ENCODE results near the gene MAML2.

MAML2 gene

DNA sequence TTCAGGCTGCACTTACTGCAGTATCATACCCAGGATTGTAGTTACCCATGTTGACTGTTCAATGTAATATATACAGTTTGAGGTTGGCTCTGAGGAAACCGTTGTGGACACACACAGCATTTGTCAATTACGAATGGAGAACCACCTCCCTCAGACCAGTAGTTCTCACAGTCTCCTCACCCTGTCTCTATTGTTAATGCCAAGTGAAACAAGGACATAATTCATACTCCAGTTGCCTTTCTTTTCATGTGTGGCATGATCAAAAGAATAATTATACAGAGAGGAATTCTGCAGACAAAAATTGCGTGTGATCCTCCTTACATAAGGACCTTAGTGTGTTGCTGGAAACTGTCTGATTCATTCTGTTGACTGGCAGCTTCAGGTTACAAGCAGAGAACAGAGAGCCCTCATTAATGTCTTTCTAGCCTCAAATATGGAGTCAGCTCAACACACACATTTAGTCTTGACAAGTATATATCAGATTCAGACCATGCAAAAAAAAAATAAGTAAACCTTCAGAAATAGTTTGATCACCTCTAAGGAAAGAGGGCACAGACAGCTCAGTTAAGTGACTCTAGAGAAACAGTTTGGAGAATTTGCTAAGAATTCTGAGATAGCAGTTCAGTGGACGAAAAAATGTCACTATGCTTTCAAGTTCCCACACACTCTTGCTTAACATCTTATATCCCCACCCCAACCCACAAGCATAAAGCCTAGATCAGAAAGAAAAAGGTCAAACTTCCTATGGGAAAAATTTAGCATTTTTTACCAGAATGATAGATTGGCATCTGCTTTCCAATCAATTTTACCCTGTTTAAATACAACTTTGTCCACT is 96.1 kb downstream of the MAML2 start:
- TF ChIP-seq, protein P1, sequence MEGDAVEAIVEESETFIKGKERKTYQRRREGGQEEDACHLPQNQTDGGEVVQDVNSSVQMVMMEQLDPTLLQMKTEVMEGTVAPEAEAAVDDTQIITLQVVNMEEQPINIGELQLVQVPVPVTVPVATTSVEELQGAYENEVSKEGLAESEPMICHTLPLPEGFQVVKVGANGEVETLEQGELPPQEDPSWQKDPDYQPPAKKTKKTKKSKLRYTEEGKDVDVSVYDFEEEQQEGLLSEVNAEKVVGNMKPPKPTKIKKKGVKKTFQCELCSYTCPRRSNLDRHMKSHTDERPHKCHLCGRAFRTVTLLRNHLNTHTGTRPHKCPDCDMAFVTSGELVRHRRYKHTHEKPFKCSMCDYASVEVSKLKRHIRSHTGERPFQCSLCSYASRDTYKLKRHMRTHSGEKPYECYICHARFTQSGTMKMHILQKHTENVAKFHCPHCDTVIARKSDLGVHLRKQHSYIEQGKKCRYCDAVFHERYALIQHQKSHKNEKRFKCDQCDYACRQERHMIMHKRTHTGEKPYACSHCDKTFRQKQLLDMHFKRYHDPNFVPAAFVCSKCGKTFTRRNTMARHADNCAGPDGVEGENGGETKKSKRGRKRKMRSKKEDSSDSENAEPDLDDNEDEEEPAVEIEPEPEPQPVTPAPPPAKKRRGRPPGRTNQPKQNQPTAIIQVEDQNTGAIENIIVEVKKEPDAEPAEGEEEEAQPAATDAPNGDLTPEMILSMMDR (IDR thresholded peaks at IDR 0.05; ENCODE audit: insufficient read depth, low read depth, low read length, missing control alignments): no peak
- H3K4me3 ChIP-seq (ENCODE audit: low read length): no peak overlapping the region
- peak; percentile 69 for DNase-seq (ENCODE audit: low read depth)

DNA sequence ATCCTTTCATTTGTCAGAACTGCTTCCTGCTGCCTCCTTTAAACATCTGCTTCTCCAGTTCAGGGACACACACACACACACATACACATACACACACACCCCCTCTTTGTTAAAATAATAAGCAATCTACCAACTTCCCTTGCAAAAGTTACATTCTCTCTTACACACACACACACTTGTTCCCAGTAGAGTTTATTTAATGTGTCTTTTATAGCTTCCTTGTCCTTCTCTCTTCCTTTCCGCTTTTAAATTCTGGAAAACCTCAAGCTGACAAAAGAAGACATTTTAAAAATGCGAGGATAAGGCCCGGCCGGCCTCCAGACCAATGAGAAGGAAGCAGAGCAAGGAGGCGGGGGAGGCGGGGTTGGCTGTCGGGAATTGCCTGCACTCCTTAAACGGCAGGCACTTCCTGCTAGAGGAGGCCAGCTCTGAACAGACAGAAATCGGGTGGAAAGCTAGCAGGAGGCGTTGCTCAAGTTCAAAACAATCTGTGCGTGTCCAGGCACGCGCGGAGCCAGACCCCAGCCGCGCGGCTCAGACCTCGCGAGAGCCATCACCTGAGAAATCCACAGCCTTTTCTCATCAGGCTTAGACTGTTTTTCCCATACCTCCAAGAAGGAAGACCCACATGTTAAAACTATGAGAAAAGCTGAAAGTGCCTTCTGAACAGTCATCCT is 99.9 kb downstream of the MAML2 start:
- peak; percentile 98 for DNase-seq (ENCODE audit: low read depth)
- H3K4me3 ChIP-seq (ENCODE audit: low read length): peak overlapping the region; percentile 47
- TF ChIP-seq, protein P1 (IDR thresholded peaks at IDR 0.05; ENCODE audit: insufficient read depth, low read depth, low read length, missing control alignments): peak; percentile 4

DNA sequence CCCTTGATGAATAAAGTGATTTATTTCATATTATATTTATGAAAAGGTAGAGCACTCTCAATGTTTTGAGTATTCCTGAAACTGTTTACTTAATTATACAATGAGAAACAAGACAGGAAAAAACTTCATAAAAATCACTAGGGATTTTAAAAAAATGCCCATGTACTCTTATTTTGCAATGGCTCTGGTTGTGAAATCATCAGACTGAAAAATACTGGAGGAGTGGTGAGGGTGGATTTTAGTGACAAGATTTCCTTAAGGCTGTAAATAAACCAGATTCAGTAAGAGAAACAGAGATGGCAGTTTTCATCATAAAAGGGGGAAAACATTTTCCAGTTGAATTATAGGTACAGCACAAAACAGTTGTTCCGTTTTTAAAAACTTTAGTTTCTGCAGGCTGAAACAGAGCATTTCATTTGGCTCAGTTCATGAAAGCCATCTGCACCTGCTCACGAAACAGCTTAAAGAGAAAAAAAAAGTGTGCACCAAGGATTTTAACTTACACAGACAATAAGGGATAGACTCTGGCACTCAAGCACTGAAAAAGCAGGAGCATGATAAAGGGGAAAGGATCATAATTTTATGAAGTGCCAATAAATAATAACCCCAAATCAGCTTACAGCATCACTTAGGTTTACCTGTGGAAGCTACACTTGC is 100.7 kb downstream of the MAML2 start:
- TF ChIP-seq, protein P1 (IDR thresholded peaks at IDR 0.05; ENCODE audit: insufficient read depth, low read depth, low read length, missing control alignments): no peak
- no peak overlapping the region for H3K4me3 ChIP-seq (ENCODE audit: low read length)
- DNase-seq (ENCODE audit: low read depth): peak; percentile 43

DNA sequence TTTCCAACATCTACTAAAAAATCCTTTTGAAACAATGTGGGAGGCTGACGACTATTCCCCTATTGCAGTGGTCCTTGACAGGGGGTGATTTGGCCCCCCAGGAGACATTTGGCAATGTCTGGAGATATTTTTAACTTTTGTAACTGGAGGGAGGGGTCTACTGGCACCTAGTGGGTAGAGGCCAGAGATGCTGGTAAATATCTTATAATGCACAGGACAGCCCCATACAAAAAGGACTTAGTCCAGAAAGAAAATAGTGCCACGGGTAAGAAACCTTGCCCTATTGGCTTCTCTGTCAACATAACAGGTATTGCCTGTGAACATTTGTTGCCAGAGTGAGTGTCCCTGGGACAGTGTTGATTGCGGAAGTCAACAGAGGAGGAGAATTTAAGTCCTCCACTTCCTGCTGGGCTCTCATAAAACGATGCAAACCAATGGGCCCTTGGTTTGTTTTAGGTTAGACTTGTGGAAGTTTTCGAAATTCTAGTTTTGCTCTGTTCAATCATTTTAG is 101.6 kb downstream of the MAML2 start:
- H3K4me3 ChIP-seq (ENCODE audit: low read length): no peak overlapping the region
- no peak for DNase-seq (ENCODE audit: low read depth)
- TF ChIP-seq, protein P1 (IDR thresholded peaks at IDR 0.05; ENCODE audit: insufficient read depth, low read depth, low read length, missing control alignments): no peak

DNA sequence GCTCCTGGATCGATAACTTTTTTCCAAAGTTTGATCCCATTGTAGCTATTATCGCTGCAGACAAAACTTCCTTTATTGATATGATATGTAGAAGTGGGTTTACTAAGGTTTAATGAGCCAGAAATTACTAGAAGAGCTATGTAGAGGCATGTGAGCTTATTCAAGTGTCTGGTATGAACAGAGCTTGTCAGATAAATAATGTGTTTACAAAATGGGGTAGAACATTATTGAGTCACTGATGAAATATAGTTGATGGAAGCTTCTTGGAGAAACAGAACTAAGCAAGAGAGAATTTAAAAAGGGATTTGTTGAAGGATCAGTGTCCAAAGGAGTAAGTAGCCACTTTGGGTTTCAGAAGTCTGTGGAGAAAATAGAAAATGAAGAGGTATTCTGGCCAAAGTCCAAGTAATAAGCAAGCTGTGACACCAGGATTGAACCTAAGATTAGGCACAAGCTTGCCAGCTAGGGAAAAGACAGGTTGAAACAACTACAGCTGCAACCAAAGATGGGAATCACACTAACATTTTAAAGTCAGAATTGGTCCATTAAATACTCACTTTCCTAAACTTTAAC is 104.3 kb downstream of the MAML2 start:
- H3K4me3 ChIP-seq (ENCODE audit: low read length): no peak overlapping the region
- TF ChIP-seq, protein P1 (IDR thresholded peaks at IDR 0.05; ENCODE audit: insufficient read depth, low read depth, low read length, missing control alignments): no peak
- peak; percentile 64 for DNase-seq (ENCODE audit: low read depth)

DNA sequence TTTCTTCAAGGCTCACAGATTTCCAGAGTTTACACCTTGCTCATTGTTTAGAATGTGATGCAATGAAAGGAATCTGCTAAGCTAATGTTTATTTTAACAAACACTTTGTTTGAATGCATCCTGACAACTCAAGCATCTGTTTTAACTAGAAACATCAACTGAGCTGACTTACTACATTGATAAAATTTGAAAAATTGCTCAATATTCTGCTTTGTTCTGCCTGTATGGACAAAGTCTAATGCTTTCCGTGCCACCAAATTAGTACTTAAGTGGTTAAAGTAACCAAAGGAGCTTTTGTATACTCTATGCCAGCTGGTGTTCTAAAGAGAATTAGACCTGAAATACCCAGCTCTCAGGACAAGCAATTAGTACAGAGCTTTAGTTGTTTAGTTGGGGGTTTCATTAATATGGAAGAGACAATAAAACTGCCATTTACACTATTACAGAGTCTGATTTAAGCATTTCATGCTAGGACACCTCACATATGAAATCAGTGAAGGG is 105.2 kb downstream of the MAML2 start:
- no peak overlapping the region for H3K4me3 ChIP-seq (ENCODE audit: low read length)
- peak; percentile 71 for DNase-seq (ENCODE audit: low read depth)
- TF ChIP-seq, protein P1 (IDR thresholded peaks at IDR 0.05; ENCODE audit: insufficient read depth, low read depth, low read length, missing control alignments): no peak
